Loucy (cell line): Measurements from ENCODE around the gene FOXP1.

ENCODE experiments used
- CTCF ChIP-seq: fragments of 200-600 bp; sonication (generic); conservative IDR thresholded peaks from 2 replicates; pipeline ENCODE4 v1.5.1; 2014; ENCODE audit warnings: mild to moderate bottlenecking, antibody characterized with exemption, low read length
- EZH2phosphoT487 ChIP-seq: fragments of 200-600 bp; IDR thresholded peaks from 2 replicates; pipeline ENCODE4 v1.6.1; 2018; ENCODE audit warnings: antibody characterized with exemption, mild to moderate bottlenecking, moderate library complexity, borderline replicate concordance

GRCh38 chr3:71463617-71464016 lies 119.9 kb downstream of the FOXP1 start:
- TF ChIP-seq CTCF (no peak), EZH2phosphoT487 (no peak)
